Neutrophil (primary cell): Measurements from ENCODE around the gene KLHDC8A.

Experiments
- H3K27ac ChIP-seq: fragments of 200-600 bp; sonication (generic); 2 replicates; pipeline ENCODE4 v1.5.1; 2016; ENCODE audit warnings: mild to moderate bottlenecking, moderate library complexity
- H3K27me3 ChIP-seq: fragments of 200-600 bp; sonication (generic); 2 replicates; pipeline ENCODE4 v1.6.0; 2016; ENCODE audit warnings: mild to moderate bottlenecking
- H3K36me3 ChIP-seq: fragments of 200-600 bp; sonication (generic); 2 replicates; pipeline ENCODE4 v1.5.1; 2017
- H3K4me1 ChIP-seq, 2 experiments: fragments of 200-600 bp in 1 of 2; sonication (generic) in 1 of 2; 1 replicate in 1 of 2; 2 replicates in 1 of 2; pipeline versions ENCODE4 v1.5.1 to v1.6.1; 2013 to 2016; ENCODE audit warnings: low read depth in 1 of 2, low read length in 1 of 2, mild to moderate bottlenecking in 1 of 2, moderate library complexity in 1 of 2; ENCODE audit not compliant: control insufficient read depth in 1 of 2, insufficient read depth in 1 of 2
- H3K4me3 ChIP-seq, 2 experiments: fragments of 200-600 bp in 1 of 2; sonication (generic) in 1 of 2; 1 replicate in 1 of 2; 2 replicates in 1 of 2; pipeline ENCODE4 v1.5.1; 2013 to 2016; ENCODE audit warnings: low read depth in 1 of 2, low read length in 1 of 2, mild to moderate bottlenecking in 1 of 2, moderate library complexity in 1 of 2
- H3K9me3 ChIP-seq: fragments of 200-600 bp; sonication (generic); 2 replicates; pipeline ENCODE4 v1.5.1; 2016
- CTCF ChIP-seq: fragments of 200-600 bp; sonication (generic); IDR thresholded peaks from 2 replicates; pipeline ENCODE4 v1.5.1; 2016; ENCODE audit warnings: antibody characterized with exemption

The KLHDC8A gene

GRCh38 chr1:205358579-205358978, 1.9 kb upstream of the KLHDC8A start:
- Histone ChIP-seq H3K27ac (no peak overlapping the region), H3K36me3 (no peaks in the 10 kb centered on the region), H3K4me1 (no peaks in the 10 kb centered on the region), H3K27me3 (peaks cover 68% of the 10 kb centered on the region), H3K9me3 (no peaks in the 10 kb centered on the region), H3K4me3 (no peak overlapping the region)
- no peak for TF ChIP-seq CTCF

DNA sequence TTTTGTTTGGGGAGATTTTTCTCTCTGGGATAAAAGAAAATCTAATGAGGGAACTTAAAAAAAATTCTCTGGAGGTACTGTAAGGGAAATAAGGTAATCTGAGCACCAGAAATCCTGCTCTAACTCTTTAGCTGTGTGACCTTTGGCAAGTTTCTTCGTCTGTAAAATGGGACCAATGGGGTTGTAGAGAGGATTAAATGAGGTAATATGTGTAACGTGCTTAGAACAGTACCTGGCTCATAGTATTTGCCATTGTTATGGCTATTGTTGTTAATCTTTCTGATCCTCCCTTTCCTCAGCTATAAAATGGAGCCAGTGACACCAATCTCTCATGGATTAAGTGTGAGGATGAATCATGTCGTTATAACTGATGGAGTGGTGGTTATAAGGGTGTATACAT, 845 bp upstream of the KLHDC8A start:
- Histone ChIP-seq H3K9me3 (no peaks in the 10 kb centered on the region), H3K27me3 (peaks cover 58% of the 10 kb centered on the region), H3K4me1 (no peaks in the 10 kb centered on the region), H3K4me3 (no peak overlapping the region), H3K36me3 (no peaks in the 10 kb centered on the region), H3K27ac (no peak overlapping the region)
- TF ChIP-seq CTCF = no peak

- Histone ChIP-seq H3K4me1 (no peaks in the 10 kb centered on the region), H3K27ac (no peak overlapping the region), H3K9me3 (no peaks in the 10 kb centered on the region), H3K36me3 (no peaks in the 10 kb centered on the region), H3K27me3 (peaks cover 41% of the 10 kb centered on the region), H3K4me3 (no peak overlapping the region)
- no peak for TF ChIP-seq CTCF
Measured at GRCh38 chr1:205355075-205355453, 1.7 kb downstream of the KLHDC8A start.

- TF ChIP-seq CTCF = peak; percentile 64
- H3K4me3 ChIP-seq = no peak overlapping the region
- H3K36me3 ChIP-seq = no peaks in the 10 kb centered on the region
- no peaks in the 10 kb centered on the region for H3K4me1 ChIP-seq
- no peaks in the 10 kb centered on the region for H3K9me3 ChIP-seq
- peaks cover 38% of the 10 kb centered on the region for H3K27me3 ChIP-seq
- no peak overlapping the region for H3K27ac ChIP-seq
Measured at GRCh38 chr1:205354259-205355074, 2.3 kb downstream of the KLHDC8A start.

GRCh38 chr1:205353612-205354011, 3.1 kb downstream of the KLHDC8A start:
- Histone ChIP-seq H3K36me3 (no peaks in the 10 kb centered on the region), H3K9me3 (no peaks in the 10 kb centered on the region), H3K4me3 (no peak overlapping the region), H3K27ac (no peak overlapping the region), H3K4me1 (no peaks in the 10 kb centered on the region), H3K27me3 (peaks cover 38% of the 10 kb centered on the region)
- TF ChIP-seq CTCF = no peak
